HCEC 1CT (cell line): ENCODE results near the gene MBP.
"Not testable (repeated sequence)": the region's sequence is repeated elsewhere in the genome, so short reads cannot be mapped to it uniquely, and the experiment has no call there.

Source experiments
- DNase-seq: peaks from one replicate; pipeline ENCODE4 v3.0.0-alpha.2; 2017

MBP gene

DNA sequence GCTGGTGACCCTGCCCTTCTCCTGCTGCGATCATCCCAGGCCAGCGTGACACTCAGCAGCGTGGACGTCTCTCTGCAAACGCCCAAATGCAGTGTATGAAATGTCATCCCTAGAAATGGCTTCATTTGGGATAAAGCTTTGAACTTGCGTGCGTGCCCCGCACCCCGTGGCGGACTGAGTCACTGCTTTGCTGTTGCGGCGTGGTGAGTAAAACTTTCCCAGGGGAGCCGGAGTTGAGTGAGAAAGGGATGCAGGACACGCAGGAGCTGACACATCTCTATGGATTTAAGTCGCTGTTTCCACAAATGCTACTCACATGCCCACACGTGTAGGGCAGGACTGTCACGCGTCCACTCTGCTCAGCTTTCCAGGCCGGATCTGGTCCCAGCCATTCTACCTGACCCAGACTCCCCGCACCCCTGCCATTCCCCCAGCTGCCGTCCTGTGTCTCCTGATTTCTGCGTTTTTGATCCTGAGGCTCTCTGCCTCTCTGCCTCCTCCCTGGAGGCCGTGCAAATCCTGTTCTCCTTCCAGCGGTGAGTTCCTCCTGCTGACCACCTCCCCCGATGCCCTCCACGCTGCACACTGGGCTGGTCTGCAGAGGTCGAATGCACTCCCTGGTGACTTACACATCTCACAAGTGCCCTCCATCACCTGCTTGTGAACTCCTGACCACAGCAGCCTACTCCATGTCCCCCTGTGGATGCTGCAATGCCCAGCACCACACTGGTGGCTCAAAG lies 88.9 kb downstream of the MBP start:
- DNase-seq: no peak

DNA sequence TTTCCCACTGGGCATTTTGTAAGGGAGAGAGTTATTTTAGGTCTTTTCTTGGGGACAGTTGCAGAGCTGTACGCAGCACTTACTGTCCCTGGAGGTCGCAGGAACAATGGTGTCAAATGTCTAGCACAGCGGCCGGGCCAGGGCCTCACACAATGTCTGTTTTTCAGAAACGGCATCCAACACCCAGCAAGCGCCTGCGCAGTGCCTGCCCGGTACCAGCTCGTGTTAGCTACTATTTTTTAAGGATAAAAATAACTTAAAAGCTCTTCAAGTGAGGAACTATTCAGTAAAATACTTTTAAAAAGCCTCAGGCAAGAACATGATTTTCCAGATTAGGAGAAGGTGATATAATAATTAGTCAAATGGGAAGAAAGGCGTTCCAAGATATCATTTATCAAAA lies 90.0 kb downstream of the MBP start:
- DNase-seq: no peak

DNA sequence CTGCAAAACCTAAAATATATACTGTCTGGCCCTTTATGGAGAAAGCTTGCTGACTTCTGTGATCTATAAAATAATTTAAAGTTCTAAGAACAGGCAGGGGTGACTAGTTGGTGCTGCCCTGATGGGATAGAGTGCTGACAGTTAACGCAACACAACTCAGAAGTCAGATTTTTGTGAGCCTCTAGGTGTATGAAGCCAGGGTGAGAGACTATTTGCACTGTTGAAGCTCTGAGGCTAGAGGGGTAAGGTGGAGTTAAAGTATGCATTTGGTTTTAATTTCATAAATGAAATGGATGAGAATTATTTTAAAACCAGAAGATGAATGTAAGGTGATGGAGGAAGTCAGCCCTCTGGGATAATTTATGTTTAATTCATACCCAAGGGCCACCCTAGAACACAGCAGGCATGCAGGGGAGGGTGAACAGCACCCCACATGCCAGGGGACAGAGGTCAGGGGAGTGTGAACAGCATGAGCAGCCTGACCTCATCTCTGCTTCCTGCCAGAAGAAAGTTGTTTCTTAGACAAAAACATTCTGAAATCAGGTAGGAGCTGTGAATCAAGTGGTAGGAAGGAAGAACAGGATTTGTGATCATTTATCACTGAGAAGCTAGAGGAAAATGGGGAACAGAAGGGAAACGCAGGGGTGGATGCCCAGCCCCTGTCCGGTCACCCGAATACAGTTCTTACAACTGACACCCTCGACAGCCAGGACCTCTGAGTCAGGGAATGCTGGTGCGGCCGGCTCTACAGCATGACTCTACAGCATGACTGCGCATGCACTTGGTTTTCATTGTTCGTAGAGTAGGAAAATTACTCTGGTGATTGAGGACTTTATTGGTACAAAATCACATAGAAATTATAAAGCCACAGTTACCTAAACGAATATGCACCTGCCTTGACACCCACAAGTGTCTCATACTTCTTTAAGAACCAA lies 93.1 kb downstream of the MBP start:
- DNase-seq: no peak

DNA sequence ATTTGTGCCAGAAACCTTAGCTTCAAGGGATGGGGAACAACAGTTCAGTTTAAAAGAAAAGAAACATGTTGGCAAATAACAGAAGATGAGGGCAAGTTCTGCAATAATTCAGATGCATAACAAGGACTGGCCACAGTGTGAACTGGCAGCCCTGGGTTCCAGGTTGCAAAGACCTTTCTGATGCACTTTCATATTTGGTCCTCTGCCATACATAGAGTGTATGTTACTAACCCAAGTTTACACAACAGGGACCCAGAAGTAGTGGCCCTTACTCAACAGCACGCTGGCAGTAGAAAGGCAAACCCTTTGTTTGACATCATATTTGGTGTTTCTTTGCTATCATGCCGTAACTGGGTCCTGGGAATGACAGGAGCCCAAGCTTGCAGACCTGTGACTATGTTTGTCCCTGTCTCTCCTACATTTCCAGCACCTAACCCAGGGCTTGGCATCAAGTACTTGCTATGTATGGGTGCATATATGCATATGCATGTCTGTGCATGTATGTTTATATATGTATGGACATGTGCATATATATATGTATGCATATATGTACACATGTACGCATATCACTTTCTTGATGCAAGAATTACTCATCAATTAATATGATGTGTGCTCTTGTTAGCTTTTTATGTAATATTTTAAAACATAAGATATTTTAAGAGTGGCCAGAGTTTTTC lies 94.3 kb downstream of the MBP start:
- no peak for DNase-seq

DNA sequence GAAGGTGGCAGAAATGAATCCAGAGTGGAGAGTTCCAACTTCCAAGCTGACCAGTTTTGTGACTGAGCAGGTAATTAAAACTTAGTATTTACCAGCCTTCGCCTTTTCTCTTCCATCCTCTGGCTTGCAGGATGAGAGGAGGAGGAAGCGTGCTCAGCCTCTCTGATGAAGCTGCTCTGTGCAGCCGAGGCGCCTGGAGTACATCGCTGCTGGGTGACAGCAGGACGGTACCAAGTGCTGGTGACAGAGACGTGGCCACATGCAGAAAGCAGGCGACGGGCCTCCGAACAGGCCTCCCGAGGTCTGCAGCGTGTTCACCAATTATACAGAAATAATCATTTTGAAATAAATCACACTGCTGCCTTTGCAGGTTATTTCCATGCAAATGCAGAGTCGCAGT lies 95.0 kb downstream of the MBP start:
- DNase-seq: no peak

DNA sequence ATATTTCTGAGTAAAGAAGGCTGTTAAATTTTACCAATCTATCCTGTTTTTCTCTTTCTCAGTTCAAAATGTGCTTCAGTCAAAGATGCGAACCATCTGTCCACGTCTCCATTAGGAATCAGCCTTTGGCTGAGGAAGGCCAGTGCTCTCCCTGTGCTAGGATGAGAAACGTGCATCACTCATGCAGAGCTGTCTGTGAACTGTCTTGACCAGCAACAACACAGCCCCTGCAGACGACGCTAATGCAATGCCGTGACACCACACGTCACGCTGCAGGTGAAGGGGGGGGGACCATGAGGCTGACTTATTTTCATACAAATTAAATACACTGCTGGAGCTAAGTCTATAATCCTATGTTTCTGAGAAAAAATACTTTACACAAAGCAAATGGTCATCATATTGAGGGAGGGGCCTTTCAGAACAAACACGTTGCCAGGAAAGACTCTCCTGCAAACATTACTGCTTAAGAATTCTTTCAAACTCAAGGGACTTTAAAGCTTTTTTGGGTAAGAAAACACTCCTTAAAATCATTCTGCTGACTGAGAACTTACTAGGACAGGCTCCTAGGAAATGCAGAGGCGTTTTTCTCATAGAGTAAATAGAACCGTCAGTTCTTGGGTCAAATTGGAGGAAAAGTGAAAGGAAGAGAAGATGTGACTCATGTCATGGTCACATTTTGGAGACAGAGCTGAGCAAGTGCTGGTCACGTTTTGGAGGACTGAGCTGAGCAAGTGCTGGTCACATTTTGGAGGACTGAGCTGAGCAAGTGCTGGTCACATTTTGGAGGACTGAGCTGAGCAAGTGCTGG lies 97.0 kb downstream of the MBP start:
- DNase-seq: no peak

DNA sequence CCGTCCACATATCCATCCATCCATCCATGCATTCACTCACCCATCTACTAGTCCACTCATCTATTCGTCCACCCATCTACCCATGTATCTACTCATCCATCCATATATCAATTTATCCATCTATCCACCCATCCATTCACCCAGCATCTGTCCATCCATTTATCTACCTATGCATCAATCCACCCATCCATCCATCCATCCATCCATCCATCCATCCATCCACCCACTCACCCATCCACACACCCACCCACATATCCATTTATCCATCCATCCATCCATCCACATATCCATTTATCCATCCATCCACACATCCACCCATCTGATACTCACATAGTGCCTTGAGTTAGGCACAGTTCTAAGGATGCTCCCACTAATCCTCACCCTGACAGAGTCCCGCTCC lies 99.0 kb downstream of the MBP start:
- no peak for DNase-seq

DNA sequence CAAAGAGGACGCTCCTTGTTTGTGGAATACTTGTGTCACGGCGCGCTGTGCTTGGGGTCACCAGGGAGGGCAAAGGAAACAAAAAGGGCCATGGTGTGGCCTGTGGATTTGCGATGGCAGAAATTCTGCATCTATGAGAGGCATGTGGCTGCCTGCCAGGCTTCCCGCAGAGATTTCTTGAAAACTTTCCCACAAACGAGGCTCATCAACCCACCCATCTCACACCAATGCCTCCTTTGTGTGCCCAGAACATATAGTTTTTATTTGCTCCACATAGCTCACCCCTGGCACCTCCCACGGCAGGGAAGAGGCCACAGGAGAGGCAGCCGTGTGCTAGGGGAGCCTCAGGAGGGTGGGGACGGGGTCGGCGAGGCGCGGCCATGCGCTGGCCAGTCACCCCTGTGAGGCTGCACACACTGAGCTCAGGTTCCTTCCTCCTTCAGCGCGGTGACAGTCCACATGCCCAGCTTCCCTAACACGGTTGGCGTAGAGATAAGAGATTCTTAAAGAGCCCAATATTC lies 100.3 kb downstream of the MBP start:
- DNase-seq: no peak

DNA sequence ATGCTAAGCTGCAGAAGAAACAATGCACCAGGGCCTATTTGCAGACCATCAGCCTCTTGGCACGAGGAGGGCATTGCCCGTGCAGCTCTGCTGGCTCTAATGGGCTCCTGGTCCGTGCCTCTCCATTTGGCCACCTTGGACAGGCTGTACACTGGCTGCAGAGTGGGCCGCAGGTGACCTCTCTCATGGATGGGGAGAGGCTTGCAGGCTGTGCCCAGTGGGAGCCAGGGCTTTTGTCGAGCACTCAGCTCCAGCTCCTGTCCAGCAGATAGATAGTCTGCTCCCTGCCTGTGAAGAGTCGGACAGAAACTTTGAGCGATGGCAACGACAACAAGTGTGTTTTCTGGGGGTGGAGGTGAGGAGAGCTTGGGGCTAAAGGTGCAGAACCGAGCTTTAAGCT lies 100.9 kb downstream of the MBP start:
- DNase-seq: no peak

DNA sequence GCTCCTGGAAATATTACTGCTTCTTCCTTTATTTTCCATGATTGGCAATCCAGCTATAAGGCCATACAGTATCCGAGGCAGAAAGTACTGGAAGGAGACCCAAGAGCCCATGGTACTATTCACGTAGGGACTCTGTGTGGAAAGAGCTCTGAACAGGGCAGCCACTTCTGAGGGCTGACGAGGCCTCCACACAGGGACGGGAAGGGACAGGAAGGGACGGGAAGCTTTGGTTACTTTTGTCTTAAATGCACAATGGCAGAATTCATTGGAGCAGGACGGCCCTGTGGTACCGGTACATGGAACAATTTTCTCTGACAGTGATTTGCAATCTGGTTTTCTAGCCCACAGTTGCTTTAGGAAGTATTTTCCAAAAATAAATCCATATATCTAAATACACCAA lies 102.4 kb downstream of the MBP start:
- DNase-seq: no peak

DNA sequence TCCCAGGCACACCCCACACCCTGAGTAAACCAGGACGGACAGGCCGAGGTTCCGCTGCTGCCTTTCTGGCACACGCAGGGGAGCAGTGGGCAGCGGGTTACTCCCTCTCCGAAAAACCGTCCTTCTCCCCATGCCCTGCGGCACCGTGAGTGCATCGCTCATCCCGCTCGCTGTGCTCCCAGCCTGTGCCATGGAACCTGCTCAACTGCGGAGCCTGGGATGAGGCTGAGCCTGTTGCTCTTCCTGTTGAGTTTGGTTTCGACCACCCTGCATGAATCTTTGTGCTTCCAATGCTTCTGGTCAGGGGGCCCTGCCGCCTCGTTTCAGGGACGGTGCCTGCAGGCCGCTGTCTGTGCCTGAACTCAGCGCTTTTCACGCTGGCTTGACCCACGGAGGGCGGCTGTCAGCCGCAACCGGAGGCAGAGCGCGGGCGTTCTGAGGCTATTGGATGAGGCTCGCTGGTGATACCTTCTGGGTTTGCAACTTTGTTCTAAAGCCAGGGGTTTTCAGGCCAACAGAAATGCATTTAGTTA lies 106.7 kb downstream of the MBP start:
- no peak for DNase-seq

DNA sequence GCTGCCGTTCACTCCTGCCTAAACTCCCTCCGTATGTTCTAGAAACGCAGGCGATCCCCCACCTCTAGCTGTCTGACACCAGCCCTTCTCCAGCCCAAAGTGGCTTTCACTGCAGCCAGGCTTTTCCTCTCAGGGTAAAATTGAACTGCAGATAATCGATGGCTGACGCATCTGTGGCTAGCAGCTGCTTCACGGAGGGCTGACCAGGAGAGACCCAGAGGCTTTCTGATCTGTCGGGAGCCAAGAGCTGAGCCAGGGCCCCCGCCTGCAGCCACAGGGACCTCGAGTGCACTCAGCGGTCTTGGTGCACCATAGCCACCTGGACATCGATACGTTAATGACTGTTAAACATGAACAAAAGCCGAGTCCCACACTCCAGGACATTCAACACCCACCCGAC lies 107.5 kb downstream of the MBP start:
- DNase-seq: no peak

DNA sequence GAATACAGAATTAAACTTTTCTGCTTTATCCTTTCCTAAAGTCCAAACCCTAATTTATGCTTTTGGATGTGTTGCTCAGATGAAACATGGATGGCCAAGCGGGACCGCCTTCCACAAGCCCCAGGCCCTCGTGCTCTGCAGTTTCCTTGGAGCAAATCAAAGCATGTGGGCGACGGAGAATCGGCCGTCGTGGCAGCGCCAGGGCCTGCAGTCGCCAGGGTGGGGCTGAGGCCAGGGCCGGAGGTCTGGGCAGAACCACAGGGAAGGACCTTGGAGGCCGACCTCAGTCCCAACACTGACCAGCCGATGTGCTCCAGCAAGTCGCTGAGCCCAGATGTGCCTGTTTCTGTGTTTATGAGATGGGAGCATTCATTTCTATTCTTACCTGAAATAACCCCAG lies 108.1 kb downstream of the MBP start:
- DNase-seq: no peak

DNA sequence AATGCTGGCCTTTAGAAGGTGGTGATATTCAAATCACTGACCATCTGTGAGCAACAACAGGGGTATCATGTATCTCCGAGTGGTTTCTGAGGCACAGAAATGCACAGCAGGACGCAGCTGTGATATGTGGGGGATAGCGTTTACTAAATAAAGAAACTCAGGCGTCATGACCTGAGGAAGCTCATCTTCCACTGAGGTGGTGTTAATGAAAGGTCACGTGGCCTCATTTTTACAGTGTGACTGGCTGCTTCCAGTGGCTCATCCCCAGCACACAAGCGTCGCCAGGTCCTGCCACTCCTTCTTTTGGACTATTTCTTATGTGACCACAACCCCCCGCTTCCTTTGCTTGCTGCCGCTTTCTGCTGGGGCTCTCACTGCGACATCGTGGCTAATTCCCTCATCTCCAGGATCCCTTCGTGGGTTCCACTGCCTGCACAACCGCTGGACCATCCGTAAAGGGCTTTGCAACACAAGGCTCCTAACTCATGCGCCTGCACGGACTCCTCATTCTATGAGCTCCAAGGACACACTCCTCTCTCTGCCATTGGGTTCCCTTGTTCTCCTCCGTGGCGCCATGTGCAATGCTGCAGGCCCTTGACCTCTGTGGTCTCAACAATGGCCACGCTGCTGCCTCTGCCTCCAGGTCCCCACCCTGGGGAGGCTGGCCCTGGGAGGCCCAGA lies 109.3 kb downstream of the MBP start:
- DNase-seq: no peak

DNA sequence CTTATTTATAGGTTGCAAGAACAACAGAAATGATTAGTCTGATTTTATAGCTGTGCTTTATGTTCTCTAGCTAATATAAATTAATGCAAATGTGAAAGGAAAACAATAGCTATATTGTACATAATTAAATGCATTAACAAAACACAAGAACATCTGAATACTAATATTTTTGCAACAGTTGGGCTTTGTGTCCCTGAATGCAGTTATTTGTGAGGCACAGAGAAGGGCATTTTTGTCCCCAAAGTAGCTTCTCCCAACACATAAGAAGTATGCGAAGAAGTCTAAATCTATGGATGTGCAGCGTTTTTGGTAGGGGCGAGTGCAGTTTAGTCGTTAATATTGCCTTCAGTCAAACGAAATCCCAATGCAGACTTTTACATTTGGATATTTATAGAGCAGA lies 110.0 kb downstream of the MBP start:
- no peak for DNase-seq

DNA sequence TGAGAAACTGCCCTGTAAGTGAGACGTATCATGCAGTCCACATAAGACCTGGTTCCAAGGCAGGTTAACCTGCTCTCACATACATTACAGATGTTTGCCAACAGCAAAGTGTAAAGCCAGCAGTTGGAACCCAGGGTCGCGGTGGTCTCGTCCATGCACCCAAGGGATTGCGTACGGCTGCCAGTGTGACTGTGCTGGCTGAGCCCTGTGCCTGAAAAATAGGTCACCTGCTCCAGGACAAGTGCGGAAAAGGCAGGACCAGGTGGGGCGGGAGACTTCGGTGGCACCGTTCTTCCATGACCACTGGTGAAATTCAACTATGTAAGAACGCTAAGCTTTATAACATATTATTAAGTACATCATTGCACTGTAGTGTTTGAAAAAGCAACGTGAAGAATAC lies 110.5 kb downstream of the MBP start:
- DNase-seq: no peak

DNA sequence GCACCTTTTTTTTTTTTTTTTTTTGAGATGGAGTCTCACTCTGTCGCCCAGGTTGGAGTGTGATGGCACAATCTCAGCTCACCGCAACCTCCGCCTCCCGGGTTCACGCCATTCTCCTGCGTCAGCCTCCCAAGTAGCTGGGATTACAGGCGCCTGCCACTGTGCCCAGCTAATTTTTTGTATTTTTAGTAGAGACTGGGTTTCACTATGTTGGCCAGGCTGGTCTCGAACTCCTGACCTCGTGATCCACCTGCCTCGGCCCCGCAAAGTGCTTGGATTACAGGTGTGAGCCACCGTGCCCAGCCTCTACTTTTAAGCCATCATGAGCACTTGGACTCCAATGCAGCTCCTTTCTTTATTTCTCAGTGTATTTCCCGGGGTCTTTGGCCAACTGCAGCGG lies 111.1 kb downstream of the MBP start:
- DNase-seq: not testable (repeated sequence)

DNA sequence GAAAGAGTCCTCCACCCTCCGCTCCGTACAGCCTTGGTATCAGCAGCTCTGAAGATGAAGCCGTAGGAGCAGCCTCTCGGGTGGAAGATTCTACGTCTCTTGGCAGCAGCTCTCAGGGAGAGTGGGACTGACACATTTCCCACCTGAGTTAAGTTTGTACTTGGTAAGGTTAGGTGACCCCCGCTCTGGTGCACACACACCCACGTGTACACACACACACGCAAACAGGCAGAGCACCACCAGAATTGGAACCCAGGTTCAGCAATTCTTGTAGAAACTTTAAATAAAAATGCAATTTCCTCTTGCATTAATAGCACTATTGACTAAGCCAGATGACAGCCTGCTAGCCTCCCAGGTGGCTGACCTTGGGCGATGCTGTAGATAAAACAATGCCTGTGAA lies 111.5 kb downstream of the MBP start:
- no peak for DNase-seq

DNA sequence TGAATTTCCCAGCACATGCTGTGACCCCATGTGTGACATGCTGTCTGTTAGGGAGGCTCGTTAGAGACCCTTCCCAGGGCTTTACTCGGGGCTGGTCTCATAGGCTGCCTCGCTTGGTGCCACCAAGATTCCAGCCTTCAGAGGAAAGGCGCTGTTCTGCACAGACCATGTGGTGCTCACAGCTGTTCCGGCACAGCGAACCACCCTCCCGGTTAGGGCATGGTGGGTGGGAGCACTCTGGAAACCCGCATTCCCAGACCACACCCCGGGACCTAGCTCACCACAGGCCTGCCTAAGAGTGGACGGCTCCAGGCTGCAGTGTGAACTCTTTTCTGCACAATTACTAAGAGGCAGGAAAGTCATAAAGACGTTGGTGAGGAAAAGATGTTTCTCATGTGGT lies 112.0 kb downstream of the MBP start:
- no peak for DNase-seq

DNA sequence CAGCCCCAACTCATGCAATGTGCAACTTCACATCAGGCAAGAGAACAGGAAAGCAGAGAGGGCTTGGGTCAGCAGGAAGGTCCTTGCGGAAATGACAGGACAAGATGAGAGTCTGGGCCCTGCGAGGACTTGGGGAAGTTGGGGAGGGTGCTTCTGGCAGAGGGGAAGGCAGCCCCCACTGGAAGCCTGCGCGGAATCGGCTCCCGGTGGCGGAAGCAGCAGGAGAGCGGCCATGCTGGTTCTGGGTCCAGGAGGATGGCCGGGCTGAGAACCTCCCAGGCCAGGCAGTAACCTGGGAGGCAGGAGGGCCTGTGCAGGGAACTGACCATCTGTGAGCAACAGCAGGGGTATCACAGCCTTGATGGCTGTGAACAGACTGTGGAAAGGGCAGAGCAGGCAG lies 112.9 kb downstream of the MBP start:
- no peak for DNase-seq

DNA sequence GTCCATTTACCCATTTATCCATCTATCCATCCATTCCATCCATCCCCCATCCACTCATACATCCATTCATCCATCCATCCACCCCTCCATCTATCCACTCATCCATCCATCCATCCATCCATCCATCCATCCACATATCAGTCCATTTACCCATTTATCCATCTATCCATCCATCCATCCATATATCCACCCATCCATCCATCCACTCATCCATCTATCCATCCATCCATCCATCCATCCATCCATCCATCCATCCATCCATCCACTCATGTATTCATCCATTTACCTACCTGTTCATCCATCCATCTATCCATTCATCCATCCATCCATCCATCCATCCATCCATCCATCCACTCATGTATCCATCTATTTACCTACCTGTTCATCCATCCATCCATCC lies 113.9 kb downstream of the MBP start:
- DNase-seq: not testable (repeated sequence)

DNA sequence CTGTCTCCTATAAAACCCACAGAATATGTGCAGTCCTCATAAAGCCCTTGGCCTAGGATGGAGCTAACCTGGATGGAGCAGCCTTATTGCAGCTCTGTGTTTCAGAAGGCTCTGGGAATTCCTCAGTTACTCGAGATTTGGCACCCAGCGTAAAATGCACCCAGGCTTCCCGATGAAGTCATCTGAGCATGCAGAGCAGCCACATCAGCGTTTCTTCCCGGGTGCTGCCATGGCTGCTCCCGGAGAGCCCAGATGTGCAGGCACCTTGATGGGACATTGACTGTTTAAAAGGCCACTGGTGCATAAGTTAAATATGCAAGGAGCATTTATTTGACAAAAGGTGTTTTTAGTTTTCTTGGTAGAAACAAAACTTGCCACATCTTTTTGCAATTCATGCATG lies 115.2 kb downstream of the MBP start:
- no peak for DNase-seq
